ENCODE measurements around the gene GPR17. TPM values are rescaled to one million over a fixed set of nuclear protein-coding genes. Genes with fewer than 3 reads are reported as not detected.

Gene GPR17
- total RNA-seq, 1 experiment from 2014 or later = 0.35 TPM

GRCh38 chr2:127673291-127674069 is 27.5 kb downstream of the GPR17 start:
- Histone ChIP-seq H2AK5ac (ENCODE audit: insufficient read length, low read length) (no peak overlapping the region), H2BK12ac (ENCODE audit: insufficient read length, low read depth, low read length) (no peak overlapping the region), H3K79me1 (ENCODE audit: insufficient read depth, low read depth, low read length, poor library complexity, severe bottlenecking) (no peaks in the 10 kb centered on the region), H3K27me3 (ENCODE audit: insufficient read depth, low read length) (peaks cover 13% of the 10 kb centered on the region), H3K4me1 (ENCODE audit: insufficient read depth, low read length) (no peaks in the 10 kb centered on the region), H2BK120ac (ENCODE audit: low read depth, low read length, poor library complexity, severe bottlenecking) (no peak overlapping the region), H3K23me2 (ENCODE audit: insufficient read length, low read depth, low read length, poor library complexity, severe bottlenecking) (peaks cover 6% of the 10 kb centered on the region), H3T11ph (ENCODE audit: low read length) (no peak overlapping the region), H3K9me3 (ENCODE audit: control insufficient read depth, low read depth, low read length) (no peaks in the 10 kb centered on the region), H3K56ac (ENCODE audit: insufficient read length, low read depth, low read length) (no peak overlapping the region), H3K14ac (ENCODE audit: insufficient read depth, low read length) (no peak overlapping the region), H3K18ac (ENCODE audit: insufficient read length, low read depth, low read length) (no peak overlapping the region), H4K8ac (replicated peaks; ENCODE audit: insufficient read length, low read depth, low read length) (no peak overlapping the region), H3K79me2 (ENCODE audit: insufficient read depth, low read length) (no peaks in the 10 kb centered on the region), H3K27ac (ENCODE audit: insufficient read length, low read depth, low read length) (no peak overlapping the region), H2BK20ac (ENCODE audit: low read depth, low read length, poor library complexity, severe bottlenecking) (no peak overlapping the region), H4K91ac (ENCODE audit: insufficient read length, low read depth, low read length) (no peak overlapping the region), H2AFZ (ENCODE audit: low read length) (no peak overlapping the region), H2BK5ac (ENCODE audit: insufficient read length, low read length) (no peak overlapping the region), H3K23ac (ENCODE audit: insufficient read length, low read depth, low read length) (no peak overlapping the region), H2BK15ac (ENCODE audit: low read depth, low read length) (no peak overlapping the region), H3K4me2 (ENCODE audit: insufficient read depth, insufficient read length, low read length) (no peak overlapping the region), H3K9ac (ENCODE audit: extremely low read depth, insufficient read length, low read length) (no peak overlapping the region), H3K4ac (ENCODE audit: low read depth, low read length) (no peak overlapping the region), H4K5ac (ENCODE audit: insufficient read length, low read depth, low read length) (no peak overlapping the region), H4K20me1 (ENCODE audit: control insufficient read depth, insufficient read depth, insufficient read length) (no peaks in the 10 kb centered on the region)
- H3K9me3 Mint-ChIP-seq = no peaks in the 10 kb centered on the region
- H3K4me1 Mint-ChIP-seq = peaks cover 6 to 10% of the 10 kb centered on the region in 2 experiments; a peak in 3 of 4 replicates
- no peak for TF ChIP-seq CTCF (conservative IDR thresholded peaks at IDR 0.05)
- H3K4me3 Mint-ChIP-seq = peak overlapping the region; percentile 61 to 66; a peak in 3 of 5 replicates
- WGBS (ENCODE audit: extremely low coverage, insufficient read length, low lambda C conversion rate) = no CpG with 5 or more reads among the region's 17 CpGs
- DNase-seq = peak; percentile 28
- no peaks in the 10 kb centered on the region; a peak in 1 of 7 replicates for H3K36me3 Mint-ChIP-seq (ENCODE audit: insufficient read depth in 1 of 3, low read depth in 3 of 3)
- H3K27me3 Mint-ChIP-seq (ENCODE audit: low read depth) = peaks cover 81% of the 10 kb centered on the region
- H3K27ac Mint-ChIP-seq = no peak overlapping the region

All from H9 (cell line).